ENCODE measurements around the gene UNC5CL.
"Not testable (repeated sequence)": the region's sequence is repeated elsewhere in the genome, so short reads cannot be mapped to it uniquely, and the experiment has no call there.

UNC5CL gene

DNA sequence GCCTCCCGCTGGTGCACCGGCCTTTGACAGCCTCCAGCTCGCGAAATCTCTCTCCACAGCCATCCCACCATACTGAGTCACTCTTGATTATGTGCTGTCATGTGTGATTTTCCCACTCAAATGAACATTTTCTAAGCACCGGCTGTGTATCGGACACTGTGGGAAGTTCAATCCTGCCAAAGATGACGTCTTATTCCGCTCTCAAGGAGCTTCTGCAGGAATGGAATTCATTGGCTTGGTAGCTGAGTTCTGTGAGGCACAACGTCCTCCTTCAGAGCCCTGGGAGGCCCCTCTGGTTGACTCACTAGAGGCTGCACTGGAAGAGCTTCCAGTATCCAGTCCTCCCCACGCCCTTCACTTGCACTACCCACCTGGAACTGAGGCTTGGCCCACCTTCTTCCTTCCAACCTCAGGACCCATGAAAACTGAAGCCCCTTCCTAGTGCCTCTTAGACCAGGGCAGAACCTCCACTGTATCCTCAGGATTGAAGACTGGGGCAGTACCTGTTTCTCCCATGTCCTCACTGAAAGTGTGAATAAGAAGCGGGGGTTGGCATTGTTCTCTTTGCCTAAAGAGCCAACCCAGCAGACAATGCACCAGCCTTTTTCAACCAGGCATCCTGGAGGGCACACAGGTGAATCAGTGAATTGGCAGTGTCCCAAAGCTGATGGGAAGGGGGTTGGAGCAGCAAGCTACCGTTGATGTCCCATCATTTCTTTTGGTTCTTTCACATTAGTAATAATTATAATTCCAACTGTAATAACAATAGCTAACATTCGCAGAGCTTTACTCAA lies 1.7 kb downstream of the UNC5CL start:
- DNase-seq, result no peak

DNA sequence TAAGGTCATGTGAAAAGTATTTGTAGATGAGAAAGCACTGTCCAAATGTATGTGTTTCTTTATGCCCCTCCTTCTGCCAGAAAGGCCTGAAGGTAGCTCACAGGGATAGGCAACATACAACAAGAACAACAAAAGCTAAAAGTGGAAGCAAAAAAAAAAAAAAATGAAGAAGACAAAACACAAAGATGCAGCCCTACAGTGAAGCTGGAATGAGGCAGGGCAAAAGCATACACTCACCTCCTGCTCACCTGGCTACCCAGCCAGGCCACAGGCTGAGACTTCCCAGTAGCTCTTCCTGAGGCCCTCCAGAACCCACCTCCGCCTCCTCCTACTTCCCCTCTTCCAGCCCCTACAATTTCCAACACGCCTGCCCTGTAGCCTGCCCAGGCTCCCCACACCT lies 2.4 kb downstream of the UNC5CL start:
- no peak for DNase-seq

DNA sequence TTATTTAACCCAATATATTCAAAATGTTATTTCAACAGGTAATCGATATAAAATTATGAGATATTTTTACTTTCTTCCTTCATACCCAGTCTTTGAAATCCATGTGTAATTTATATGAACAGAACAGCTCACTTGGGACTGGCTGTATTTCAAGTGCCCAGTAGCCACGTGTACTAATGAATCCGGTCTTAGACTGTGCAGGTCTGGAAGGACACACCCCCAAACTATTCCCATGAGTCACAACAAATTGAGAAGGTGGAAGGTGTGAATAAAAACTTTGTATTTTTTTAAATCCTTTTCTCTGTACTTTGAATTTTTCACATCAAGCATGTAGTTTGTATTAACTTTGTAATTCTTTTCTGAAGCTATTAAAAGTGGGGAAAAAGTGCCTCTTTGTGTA lies 2.8 kb downstream of the UNC5CL start:
- no peak for DNase-seq

- no peak for DNase-seq
These were observed 5.2 kb downstream of the UNC5CL start for GRCh38 chr6:41033776-41034175.

- DNase-seq, result no peak
These were observed 6.2 kb downstream of the UNC5CL start for GRCh38 chr6:41032830-41033229.

DNA sequence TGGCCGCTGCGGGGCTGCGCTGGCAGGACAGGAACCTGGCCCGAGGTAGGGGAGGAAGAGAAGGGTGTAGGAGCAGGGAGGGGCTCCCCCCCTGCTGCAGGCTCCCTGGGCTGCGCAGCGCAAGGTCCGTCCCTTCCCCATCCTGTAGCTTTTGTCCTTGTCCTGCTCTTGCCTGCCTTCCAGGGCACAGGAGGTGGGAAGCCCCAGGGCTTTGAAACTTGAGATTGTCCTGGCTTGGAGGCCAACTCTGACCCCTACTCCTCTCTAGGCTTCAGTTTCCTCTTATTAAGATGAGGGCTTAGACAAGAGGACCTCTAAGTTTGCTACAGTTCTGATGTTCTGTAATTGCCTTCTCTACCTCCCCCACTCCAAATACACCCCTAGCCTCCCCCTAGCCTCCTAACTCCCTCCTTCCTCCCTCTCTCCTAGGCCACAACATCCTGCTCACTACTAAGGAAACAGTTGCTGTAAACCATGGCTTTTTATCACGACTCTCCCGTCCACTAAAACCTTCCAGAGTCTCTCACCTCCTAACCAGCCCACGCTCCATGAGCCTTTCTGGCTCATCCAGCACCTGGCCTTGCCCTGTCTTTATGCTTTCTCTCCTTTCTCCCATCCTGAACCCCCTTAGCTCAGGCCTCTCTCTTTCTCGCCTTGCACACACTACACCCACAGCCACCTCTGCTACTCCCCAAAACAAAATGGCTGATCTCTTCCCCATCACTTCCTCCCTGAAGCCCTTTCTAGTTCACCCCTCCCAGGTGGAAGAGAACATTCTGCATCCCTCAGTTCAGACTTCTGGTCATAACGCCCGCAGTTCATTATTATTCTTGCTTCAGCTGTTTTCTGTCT lies 10.2 kb downstream of the UNC5CL start:
- no peak for DNase-seq

- peak; percentile 59 to 76 for DNase-seq
These were observed 11.0 kb downstream of the UNC5CL start for GRCh38 chr6:41027799-41028560.

GRCh38 chr6:41027241-41027640 lies 11.8 kb downstream of the UNC5CL start:
- no peak for DNase-seq

DNA sequence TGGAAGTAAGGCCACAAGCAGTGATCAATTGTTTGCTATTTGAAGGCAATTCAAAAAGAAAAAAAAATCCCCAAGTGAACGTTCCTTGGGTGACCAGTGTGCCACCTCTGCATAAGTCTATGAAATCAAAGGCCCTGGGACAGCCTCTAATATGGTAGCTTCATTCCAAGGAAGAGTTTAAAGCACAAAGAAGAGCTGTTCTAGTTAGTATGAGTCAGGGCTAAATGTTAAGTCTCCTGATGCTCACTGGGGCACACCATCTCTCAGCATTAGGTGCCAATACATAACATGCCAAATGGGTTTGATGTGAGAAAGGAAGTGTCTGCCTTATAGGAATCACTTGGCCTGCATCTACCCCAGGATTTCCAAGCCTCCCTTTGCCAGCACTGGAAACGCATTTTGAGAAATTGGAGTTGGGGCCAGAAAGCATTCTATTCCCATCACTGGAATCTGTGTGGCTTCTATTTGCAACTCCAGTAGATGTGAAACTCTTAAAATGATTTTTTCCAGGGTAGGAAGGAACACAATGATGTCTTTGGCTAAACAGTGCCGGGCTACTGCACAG lies 13.0 kb downstream of the UNC5CL start:
- no peak for DNase-seq

GRCh38 chr6:41023114-41023513 lies 15.9 kb downstream of the UNC5CL start:
- DNase-seq, result no peak

DNA sequence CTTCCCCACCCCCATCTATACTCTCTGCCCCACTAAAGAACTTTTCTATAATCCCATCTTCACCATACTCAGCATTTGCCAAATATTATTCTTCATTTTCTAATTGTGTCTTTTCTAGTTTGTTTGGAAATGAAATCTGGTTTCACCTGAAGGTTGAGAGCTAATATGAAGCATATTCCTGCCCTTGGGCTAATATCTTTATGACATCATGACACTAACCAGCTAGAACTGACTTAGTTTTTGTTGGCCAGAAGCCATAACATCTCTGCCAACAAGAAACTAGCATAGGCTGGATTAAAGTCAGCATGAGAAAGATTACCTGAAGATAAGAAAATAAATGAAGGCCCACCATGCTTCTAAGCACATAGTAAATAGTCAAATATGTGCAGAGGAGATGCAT lies 16.7 kb downstream of the UNC5CL start:
- DNase-seq, result no peak

- DNase-seq, result no peak
These were observed 17.2 kb downstream of the UNC5CL start for GRCh38 chr6:41021832-41022231.

- no peak for DNase-seq
These were observed 21.4 kb downstream of the UNC5CL start for GRCh38 chr6:41017663-41018062.

GRCh38 chr6:41015860-41016259 lies 23.2 kb downstream of the UNC5CL start:
- not testable (repeated sequence) for DNase-seq

DNA sequence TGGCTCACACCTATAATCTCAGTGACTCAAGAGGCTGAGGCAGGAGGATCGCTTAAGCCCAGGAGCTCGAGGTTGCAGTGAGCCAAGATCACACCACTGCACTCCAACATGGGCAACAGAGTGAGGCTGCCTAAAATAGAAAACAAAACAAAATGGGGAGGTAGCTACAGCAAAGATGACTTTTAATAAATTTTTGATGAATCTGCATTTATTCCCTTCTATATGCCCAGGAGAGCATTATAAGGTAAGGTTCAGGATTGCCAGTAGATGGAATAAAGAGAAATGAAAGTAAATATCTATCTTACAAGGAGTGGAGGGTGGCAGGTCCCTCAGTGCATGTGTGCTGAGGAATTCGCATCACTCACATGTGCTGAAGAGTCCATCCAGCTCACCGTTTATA lies 24.2 kb downstream of the UNC5CL start:
- DNase-seq, result no peak

DNA sequence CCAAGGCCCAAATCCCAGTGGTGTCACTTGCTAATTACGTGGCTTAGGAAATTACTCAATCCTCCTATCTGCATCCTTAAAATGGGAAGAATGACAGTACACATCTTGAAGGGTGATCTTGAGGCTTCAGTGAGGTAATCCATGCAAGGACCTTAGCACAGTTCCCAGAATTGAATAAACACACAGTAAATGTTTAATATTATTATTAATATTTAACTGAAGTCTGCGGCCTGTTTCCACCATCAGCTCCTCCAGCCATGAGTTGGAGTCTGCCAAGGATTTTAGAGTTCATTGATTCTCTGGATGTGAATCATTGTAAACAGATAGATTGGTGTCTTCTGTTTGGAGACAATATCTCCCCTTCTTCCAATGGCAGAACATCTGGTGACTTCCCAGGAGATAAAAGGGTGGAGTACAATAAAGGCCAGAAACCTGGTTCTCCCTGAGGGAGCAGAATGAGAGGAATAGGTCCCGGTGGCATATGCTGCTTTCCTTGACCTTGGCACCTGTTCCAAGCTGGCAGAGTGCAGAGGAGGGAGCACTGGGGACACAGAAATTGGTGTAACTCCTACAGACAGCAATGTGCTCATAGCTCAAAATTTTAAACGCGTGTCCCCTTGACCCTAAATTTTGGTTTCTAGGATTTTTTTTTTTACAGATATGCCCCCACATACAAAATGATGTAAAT lies 25.4 kb downstream of the UNC5CL start:
- DNase-seq, result no peak

GRCh38 chr6:41011673-41012072 lies 27.3 kb downstream of the UNC5CL start:
- DNase-seq, result no peak

- DNase-seq, result no peak
These were observed 29.4 kb downstream of the UNC5CL start for GRCh38 chr6:41009669-41010068.

- DNase-seq, result no peak
These were observed 31.0 kb downstream of the UNC5CL start for GRCh38 chr6:41008011-41008410.

DNA sequence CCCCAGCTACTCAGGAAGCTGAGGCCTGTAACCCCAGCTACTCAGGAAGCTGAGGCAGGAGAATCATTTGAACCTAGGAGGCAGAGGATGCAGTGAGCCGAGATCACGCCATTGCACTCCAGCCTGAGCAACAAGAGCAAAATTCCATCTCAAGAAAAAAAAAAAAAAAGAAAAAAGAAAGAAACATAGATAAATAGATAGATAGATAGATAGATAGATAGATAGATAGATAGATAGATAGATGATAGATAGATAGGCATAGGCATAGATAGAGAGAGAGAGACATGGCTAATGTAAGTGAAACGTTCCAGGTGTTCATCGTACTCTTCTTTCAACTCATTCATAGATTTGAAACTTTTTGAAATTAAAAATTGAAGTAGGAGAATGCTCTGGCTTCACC lies 32.0 kb downstream of the UNC5CL start:
- DNase-seq, result not testable (repeated sequence)

GRCh38 chr6:41006217-41006616 lies 32.8 kb downstream of the UNC5CL start:
- peak in 1 of 2 experiments; percentile 38 for DNase-seq

DNA sequence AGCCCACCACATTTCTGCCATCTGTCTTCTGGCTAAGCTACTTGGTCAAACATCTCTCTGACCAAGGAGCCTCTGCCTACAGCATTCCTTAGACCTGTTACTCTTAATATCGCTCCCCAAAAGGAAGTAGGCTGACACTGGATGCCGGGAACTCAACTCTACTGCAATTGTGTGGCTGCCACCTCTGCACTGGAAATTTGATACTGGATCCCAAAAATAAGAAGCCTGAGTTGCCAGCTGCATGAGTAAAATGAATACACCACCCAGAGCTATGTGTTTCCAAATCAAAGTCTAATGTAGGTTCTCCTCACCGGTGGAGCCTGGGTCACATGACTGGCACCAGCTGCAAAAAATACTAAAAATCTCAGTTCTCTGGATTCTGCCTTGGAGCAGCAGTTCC lies 36.9 kb downstream of the UNC5CL start:
- no peak for DNase-seq
